Body of pancreas (tissue), 4 donors: ENCODE results near the gene UGGT1. TPM values are rescaled to one million over a fixed set of nuclear protein-coding genes. Genes with fewer than 3 reads are reported as not detected.

Experiments
- ATAC-seq: fragments of 150-250 bp; one replicate; pipeline ENCODE4 v1.9.1; 2016
- DNase-seq, 4 donors: peaks; one replicate each; pipeline ENCODE4 v3.0.0-alpha.2; 2019
- H3K27ac ChIP-seq, 4 donors: fragments of 200-600 bp; sonication (generic); 1 replicate in 3 of 4; 2 replicates in 1 of 4; pipeline versions ENCODE4 v1.5.1 to v1.6.1; 2016 to 2019; ENCODE audit warnings: mild to moderate bottlenecking in 1 of 4, mixed read lengths in 1 of 4, moderate library complexity in 1 of 4
- H3K27me3 ChIP-seq, 2 donors: fragments of 200-600 bp; sonication (generic); one replicate each; pipeline ENCODE4 v1.6.0; 2016; ENCODE audit warnings: mild to moderate bottlenecking in 1 of 2
- H3K36me3 ChIP-seq, 2 donors: fragments of 200-600 bp; sonication (generic); replicated peaks in 1 of 2; 2 replicates each; pipeline ENCODE4 v1.5.1; 2016; ENCODE audit warnings: low read depth in 2 of 2; ENCODE audit not compliant: insufficient read depth in 1 of 2
- H3K4me1 ChIP-seq: fragments of 200-600 bp; sonication (generic); one replicate; pipeline ENCODE4 v1.6.0; 2016
- H3K4me3 ChIP-seq, 2 donors: fragments of 200-600 bp; sonication (generic); 1 replicate in 1 of 2; 2 replicates in 1 of 2; pipeline ENCODE4 v1.5.1; 2016 to 2019
- H3K9me3 ChIP-seq, 3 donors: fragments of 200-600 bp; sonication (generic); 1 replicate in 2 of 3; 2 replicates in 1 of 3; pipeline ENCODE4 v1.5.1; 2016
- POLR2A ChIP-seq, 3 donors: fragments of 450-650 bp; IDR thresholded peaks; one replicate each; pipeline ENCODE4 v1.6.1; 2016; ENCODE audit warnings: antibody characterized with exemption in 3 of 3, mild to moderate bottlenecking in 2 of 3
- WGBS, 2 donors: methylation state at CpG; one replicate each; pipeline ENCODE4 v1.1.5; 2017; 5-methylcytosine and 5-hydroxymethylcytosine counted together
- intact Hi-C: fragments of 100-400 bp; cut with DNase I; formaldehyde crosslinking; loops from one replicate; pipeline ENCODE4 v1.15.1; 2023
- total RNA-seq, 2 donors: library from RNA; depleted of rRNA; stranded (reverse); fragments of >200 nt; gene quantifications; one replicate each; pipeline ENCODE4 v1.1.0, GENCODE V29; 2016
- TF ChIP-seq, protein P1 (sequence below), 7 experiments: fragments of 450-650 bp in 4 of 7; fragments of 200-600 bp in 3 of 7; sonication (generic) in 3 of 7; IDR thresholded peaks; one replicate each; pipeline ENCODE4 v1.5.1; 2016 to 2019; ENCODE audit warnings: antibody characterized with exemption in 7 of 7

UGGT1 gene
- total RNA-seq, 2 donors from 2014 or later = 38.2 to 42.0 TPM

DNA sequence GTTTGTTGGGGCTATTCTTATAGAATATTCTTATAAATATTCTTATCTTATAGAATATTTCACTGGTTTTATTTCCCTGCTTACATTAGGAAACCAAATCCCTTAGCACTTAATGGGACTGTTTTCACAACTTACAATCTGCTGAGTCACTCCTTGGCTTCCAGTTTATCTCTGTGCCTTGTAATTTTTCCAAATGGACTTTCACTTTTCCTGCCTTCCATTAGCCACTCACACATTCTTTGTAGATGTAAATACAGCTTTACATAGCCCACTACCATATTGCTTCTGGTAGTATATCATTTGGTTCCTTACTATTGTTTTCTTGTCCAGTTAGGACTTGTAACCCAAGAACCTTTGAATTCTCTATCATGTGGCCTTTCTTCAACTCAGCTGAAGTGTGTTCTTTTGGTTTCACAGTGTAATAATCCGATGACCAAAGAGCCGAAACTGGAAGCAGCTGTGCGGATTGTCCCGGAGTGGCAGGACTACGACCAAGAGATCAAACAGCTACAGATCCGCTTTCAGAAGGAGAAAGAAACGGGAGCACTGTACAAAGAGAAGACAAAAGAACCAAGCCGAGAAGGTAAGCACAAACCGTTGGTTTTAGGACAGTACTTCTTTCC, 96.1 kb downstream of the UGGT1 start:
- peak; percentile 90 for ATAC-seq
- 55 to 65% methylated on average over 9 of the region's 9 CpGs for WGBS, 2 donors

DNA sequence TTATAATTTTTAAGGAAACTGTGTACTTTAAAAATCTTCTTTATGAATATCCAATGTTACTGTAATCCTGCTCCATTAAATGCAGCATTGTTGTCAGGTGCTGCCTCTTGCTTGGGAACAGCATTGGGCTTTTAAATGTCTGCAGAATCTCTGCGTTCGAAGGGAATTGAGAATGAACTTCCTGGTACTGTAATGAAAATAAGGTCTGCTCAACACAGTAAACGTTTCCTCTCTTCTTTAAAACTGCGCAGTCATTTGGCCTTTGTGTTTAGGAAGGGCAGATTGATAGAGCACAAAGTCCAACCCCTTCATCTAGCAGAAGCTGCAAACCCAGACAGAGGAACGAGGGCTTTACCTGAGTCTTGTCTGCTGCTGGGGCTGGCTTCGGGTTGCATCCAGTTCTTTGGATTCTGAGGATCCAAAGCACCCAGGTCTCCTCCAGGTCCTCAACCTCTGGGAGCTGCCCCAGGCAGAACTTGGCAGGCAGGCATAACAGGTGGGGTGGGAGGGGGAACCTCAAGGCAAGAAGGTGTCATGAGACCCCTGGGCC, 104.5 kb downstream of the UGGT1 start:
- intact Hi-C loops = no loop called here
- TF ChIP-seq POLR2A (IDR thresholded peaks at IDR 0.05) = no peak
- Histone ChIP-seq H3K27me3 (no peaks in the 10 kb centered on the region), H3K4me1 (peaks cover 8% of the 10 kb centered on the region), H3K9me3 (no peaks in the 10 kb centered on the region), H3K27ac (no peak overlapping the region), H3K4me3 (no peak overlapping the region), H3K36me3 (peaks cover 0 to 4% of the 10 kb centered on the region in 2 donors)
- ATAC-seq (peak; percentile 18), DNase-seq (no peak)
- 51 to 68% methylated on average over 6 of the region's 6 CpGs for WGBS, 2 donors

More for the DNA sequence above, 96.1 kb downstream of the UGGT1 start:
- Histone ChIP-seq H3K27me3 (no peaks in the 10 kb centered on the region), H3K4me1 (peaks cover 8% of the 10 kb centered on the region), H3K4me3 (no peak overlapping the region), H3K27ac (peak overlapping the region in 3 of 4 donors; percentile 47 to 80 (median 68)), H3K9me3 (no peaks in the 10 kb centered on the region), H3K36me3 (peaks cover 0 to 24% of the 10 kb centered on the region in 2 donors)
- intact Hi-C loops = no loop called here
- TF ChIP-seq, protein P1, sequence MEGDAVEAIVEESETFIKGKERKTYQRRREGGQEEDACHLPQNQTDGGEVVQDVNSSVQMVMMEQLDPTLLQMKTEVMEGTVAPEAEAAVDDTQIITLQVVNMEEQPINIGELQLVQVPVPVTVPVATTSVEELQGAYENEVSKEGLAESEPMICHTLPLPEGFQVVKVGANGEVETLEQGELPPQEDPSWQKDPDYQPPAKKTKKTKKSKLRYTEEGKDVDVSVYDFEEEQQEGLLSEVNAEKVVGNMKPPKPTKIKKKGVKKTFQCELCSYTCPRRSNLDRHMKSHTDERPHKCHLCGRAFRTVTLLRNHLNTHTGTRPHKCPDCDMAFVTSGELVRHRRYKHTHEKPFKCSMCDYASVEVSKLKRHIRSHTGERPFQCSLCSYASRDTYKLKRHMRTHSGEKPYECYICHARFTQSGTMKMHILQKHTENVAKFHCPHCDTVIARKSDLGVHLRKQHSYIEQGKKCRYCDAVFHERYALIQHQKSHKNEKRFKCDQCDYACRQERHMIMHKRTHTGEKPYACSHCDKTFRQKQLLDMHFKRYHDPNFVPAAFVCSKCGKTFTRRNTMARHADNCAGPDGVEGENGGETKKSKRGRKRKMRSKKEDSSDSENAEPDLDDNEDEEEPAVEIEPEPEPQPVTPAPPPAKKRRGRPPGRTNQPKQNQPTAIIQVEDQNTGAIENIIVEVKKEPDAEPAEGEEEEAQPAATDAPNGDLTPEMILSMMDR (IDR thresholded peaks at IDR 0.05) = no peak
- TF ChIP-seq POLR2A (IDR thresholded peaks at IDR 0.05) = no peak
- peak in 2 of 4 donors; percentile 37 to 49 for DNase-seq

DNA sequence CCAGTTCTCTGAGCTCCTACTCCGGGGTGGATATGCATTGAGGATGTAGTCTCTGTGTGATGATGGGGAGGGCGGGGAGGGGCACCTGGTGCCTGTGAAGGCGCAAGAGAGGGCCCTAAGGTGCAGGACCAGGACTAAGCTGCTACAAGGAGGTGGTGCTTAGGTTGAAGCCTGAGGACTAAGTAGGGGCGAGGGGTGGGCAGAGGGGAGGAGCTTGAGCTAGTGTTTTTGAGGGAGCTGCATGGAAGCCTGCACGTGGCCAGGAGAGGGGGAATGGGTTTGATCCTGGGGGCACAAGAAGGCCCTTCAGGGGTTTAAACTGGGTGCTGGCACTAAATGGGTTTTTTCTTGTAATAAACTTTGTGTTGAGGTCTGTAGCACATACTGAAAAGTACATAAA, 105.0 kb downstream of the UGGT1 start:
- no peak for DNase-seq
- Histone ChIP-seq H3K27me3 (no peaks in the 10 kb centered on the region), H3K27ac (peak overlapping the region in 1 of 4 donors; percentile 22), H3K36me3 (no peaks in the 10 kb centered on the region), H3K9me3 (no peaks in the 10 kb centered on the region), H3K4me3 (no peak overlapping the region), H3K4me1 (peaks cover 8% of the 10 kb centered on the region)
- no peak for ATAC-seq
- intact Hi-C loops = no loop called here
- WGBS, 2 donors = 64 to 71% methylated on average over 5 of the region's 5 CpGs
- TF ChIP-seq POLR2A (IDR thresholded peaks at IDR 0.05) = no peak
- TF ChIP-seq, protein P1 (IDR thresholded peaks at IDR 0.05) = no peak

DNA sequence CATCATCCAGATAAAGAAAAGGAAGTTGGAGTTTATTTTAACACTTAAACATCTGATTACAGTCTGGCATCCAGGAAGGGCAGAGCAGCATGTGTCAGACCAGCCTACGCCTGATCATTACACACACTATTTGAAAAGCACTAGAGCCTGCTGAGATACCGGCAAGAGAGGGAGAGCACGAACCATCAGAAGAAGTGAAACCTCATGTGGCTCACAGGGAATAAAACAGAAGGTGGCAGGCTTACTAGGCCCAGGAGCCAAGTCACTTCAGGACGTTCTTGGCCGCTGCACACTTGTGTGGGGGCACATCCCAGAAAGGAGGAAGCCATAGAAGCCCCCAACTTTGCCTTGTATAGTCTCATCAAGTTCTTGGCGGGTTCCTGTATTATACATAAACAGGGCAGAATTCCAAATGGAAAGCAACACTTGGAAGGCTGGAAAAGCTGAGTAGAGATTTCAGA, 105.5 kb downstream of the UGGT1 start:
- DNase-seq = peak in 3 of 4 donors; percentile 15 to 35 (median 16)
- H3K27me3 ChIP-seq = no peaks in the 10 kb centered on the region
- intact Hi-C loops = no loop called here
- no peak overlapping the region for H3K4me3 ChIP-seq
- 61 to 62% methylated on average over 6 of the region's 6 CpGs for WGBS, 2 donors
- no peak for TF ChIP-seq POLR2A (IDR thresholded peaks at IDR 0.05)
- TF ChIP-seq, protein P1 (IDR thresholded peaks at IDR 0.05) = no peak
- H3K36me3 ChIP-seq = no peaks in the 10 kb centered on the region
- H3K27ac ChIP-seq = peak overlapping the region in 2 of 4 donors; percentile 3 to 22
- peaks cover 8% of the 10 kb centered on the region for H3K4me1 ChIP-seq
- no peaks in the 10 kb centered on the region for H3K9me3 ChIP-seq
- ATAC-seq = peak; percentile 50

DNA sequence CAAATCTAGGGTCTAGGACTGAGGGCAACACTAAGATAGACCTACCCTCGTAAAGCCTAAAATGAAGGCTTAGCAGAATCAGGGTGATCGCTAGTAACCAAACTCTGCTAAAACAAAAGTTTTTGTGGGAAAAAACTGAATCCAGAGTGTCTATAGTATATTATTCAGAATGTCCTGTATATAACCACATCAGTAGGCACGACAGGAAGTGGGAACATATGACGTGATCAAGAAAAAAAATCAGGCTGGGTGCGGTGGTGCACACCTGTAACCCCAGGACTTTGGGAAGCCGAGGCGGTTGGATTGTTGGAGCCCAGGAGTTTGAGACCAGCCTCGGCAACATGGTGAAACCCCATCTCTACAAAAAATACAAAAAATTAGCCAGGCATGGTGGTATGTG, 106.1 kb downstream of the UGGT1 start:
- no peak for ATAC-seq
- Histone ChIP-seq H3K27me3 (no peaks in the 10 kb centered on the region), H3K27ac (no peak overlapping the region)

More for the DNA sequence above, 106.1 kb downstream of the UGGT1 start:
- DNase-seq = no peak
- Histone ChIP-seq H3K9me3 (no peaks in the 10 kb centered on the region), H3K36me3 (no peaks in the 10 kb centered on the region), H3K4me1 (peaks cover 8% of the 10 kb centered on the region), H3K4me3 (no peak overlapping the region)
- 94 to 98% methylated on average over 8 of the region's 8 CpGs for WGBS, 2 donors
- intact Hi-C loops = no loop called here
- TF ChIP-seq POLR2A (IDR thresholded peaks at IDR 0.05) = no peak
- TF ChIP-seq, protein P1 (IDR thresholded peaks at IDR 0.05) = no peak
